DOHH2 (cell line): ENCODE results near the gene C1QA.

Experiments
- CTCF ChIP-seq: fragments of 200-600 bp; sonication (generic); IDR thresholded peaks from one replicate; pipeline ENCODE4 v1.5.1; 2014; ENCODE audit warnings: antibody characterized with exemption, mild to moderate bottlenecking, low read depth, low read length; ENCODE audit not compliant: poor library complexity, severe bottlenecking
- EZH2phosphoT487 ChIP-seq: fragments of 200-600 bp; sonication (generic); IDR thresholded peaks from 2 replicates; pipeline ENCODE4 v1.6.1; 2017; ENCODE audit warnings: borderline replicate concordance, mild to moderate bottlenecking, antibody characterized with exemption, low read length, moderate library complexity, mixed read lengths

GRCh38 chr1:22609291-22609690 lies 27.1 kb upstream of the C1QA start:
- TF ChIP-seq CTCF (no peak), EZH2phosphoT487 (no peak)
